Fibroblast of lung (primary cell): ENCODE data around the gene COL26A1. TPM values are rescaled to one million over a fixed set of nuclear protein-coding genes. Genes with fewer than 3 reads are reported as not detected.

Source experiments
- DNase-seq, 2 donors: peaks; one replicate each; pipeline versions ENCODE4 v3.0.0 to v3.0.0-alpha.2; 2010; ENCODE audit warnings: low read depth in 2 of 2
- H2AFZ ChIP-seq: 2 replicates; pipeline ENCODE4 v1.5.1; 2012; ENCODE audit warnings: low read length, control low read depth, inconsistent platforms
- H3K27ac ChIP-seq: 2 replicates; pipeline ENCODE4 v1.5.1; 2011; ENCODE audit warnings: low read length, control low read depth; ENCODE audit not compliant: insufficient read depth
- H3K27me3 ChIP-seq: 2 replicates; pipeline ENCODE4 v1.5.1; 2011; ENCODE audit warnings: mild to moderate bottlenecking, low read length; ENCODE audit not compliant: control insufficient read depth, insufficient read depth
- H3K36me3 ChIP-seq: 2 replicates; pipeline ENCODE4 v1.5.1; 2011; ENCODE audit warnings: low read length; ENCODE audit not compliant: control insufficient read depth, insufficient read depth
- H3K4me1 ChIP-seq: 2 replicates; pipeline ENCODE4 v1.5.1; 2011; ENCODE audit warnings: low read length; ENCODE audit not compliant: control insufficient read depth, insufficient read depth; ENCODE audit errors: extremely low read depth
- H3K4me2 ChIP-seq: 2 replicates; pipeline ENCODE4 v1.5.1; 2011; ENCODE audit warnings: low read length, control low read depth; ENCODE audit not compliant: insufficient read depth; ENCODE audit errors: extremely low read depth
- H3K4me3 ChIP-seq, 4 experiments: fragments of 200-600 bp in 1 of 4; sonication (generic) in 1 of 4; replicated peaks in 1 of 4; 2 replicates each; pipeline ENCODE4 v1.5.1; 2011 to 2016; ENCODE audit warnings: low read length in 4 of 4, low read depth in 3 of 4, mild to moderate bottlenecking in 3 of 4, control low read depth in 2 of 4, inconsistent platforms in 1 of 4, mixed read lengths in 1 of 4; ENCODE audit not compliant: insufficient read depth in 1 of 4; ENCODE audit errors: control extremely low read depth in 1 of 4
- H3K79me2 ChIP-seq: 2 replicates; pipeline ENCODE4 v1.5.1; 2012; ENCODE audit warnings: mild to moderate bottlenecking, low read length, inconsistent platforms; ENCODE audit not compliant: control insufficient read depth, insufficient read depth
- H3K9ac ChIP-seq: 2 replicates; pipeline ENCODE4 v1.5.1; 2011; ENCODE audit warnings: mild to moderate bottlenecking, low read length, control low read depth; ENCODE audit not compliant: insufficient read depth
- H3K9me3 ChIP-seq: 2 replicates; pipeline ENCODE4 v1.5.1; 2012; ENCODE audit warnings: low read depth, low read length; ENCODE audit not compliant: control insufficient read depth, insufficient read depth
- H4K20me1 ChIP-seq: 2 replicates; pipeline ENCODE4 v1.5.1; 2011; ENCODE audit warnings: low read length; ENCODE audit not compliant: control insufficient read depth, insufficient read depth; ENCODE audit errors: extremely low read depth
- EZH2 ChIP-seq: IDR thresholded peaks from 2 replicates; pipeline ENCODE4 v1.5.1; 2012; ENCODE audit warnings: low read length, control low read depth, mild to moderate bottlenecking; ENCODE audit errors: missing control alignments
- polyA plus RNA-seq, 2 donors: library from polyadenylated mRNA; depleted of rRNA in 1 of 2; stranded (reverse) in 1 of 2; unstranded in 1 of 2; fragments of >200 nt; gene quantifications; 2 replicates each; pipeline ENCODE4 v1.2.1, GENCODE V29; 2011 to 2012; ENCODE audit warnings: missing spikeins in 1 of 2
- total RNA-seq: library from RNA; depleted of rRNA; stranded (reverse); fragments of >200 nt; gene quantifications from 2 replicates; pipeline ENCODE4 v1.2.1, GENCODE V29; 2014
- TF ChIP-seq, protein P1 (sequence below), 2 donors: IDR thresholded peaks in 1 of 2; conservative IDR thresholded peaks in 1 of 2; 1 replicate in 1 of 2; 2 replicates in 1 of 2; pipeline ENCODE4 v1.5.1; 2011 to 2012; ENCODE audit warnings: low read length in 2 of 2, control low read depth in 1 of 2, inconsistent platforms in 1 of 2, low read depth in 1 of 2, mild to moderate bottlenecking in 1 of 2

Gene COL26A1
- total and polyA plus RNA-seq, 2 donors (not counting 1 experiment from before 2014, with no cell fraction given): 0.06 TPM; not detected in 1

DNA sequence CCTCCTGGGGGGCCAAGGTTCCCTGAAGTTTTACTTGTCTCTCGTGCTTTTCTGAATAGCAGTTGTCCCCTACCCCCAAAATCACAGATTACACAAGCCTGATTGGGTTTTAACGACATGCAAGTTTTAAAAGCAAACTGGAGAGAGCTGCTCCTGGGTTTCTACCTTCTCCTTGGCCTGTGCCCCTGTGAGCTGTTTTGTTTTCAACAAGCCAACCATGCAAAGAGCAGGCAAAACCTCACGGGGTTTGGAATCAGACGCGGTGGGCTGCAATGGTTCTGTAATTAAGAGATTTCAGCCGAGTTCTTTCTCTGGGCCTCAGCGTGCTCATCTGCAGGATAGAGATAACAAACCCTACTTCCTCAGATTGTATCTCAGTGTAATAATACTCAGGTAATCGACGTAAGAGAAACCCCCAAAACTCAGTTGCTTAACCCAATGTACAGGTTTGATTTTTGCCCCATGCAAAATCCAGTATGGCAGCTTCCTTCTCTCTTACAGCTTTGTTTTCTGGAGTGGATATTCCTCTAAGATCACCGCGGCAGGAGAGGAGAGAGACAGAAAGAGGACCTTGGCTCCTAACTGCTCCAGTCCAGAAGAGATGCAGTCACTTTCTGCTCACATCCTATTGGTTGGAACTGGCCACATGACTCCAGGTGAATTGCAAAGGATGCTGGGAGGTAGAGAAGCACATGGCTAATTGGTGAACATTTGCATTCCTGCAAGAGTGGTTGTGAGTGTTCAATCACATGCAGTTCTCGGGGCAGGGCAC lies 224.4 kb downstream of the COL26A1 start:
- no peak for TF ChIP-seq EZH2
- TF ChIP-seq, protein P1, sequence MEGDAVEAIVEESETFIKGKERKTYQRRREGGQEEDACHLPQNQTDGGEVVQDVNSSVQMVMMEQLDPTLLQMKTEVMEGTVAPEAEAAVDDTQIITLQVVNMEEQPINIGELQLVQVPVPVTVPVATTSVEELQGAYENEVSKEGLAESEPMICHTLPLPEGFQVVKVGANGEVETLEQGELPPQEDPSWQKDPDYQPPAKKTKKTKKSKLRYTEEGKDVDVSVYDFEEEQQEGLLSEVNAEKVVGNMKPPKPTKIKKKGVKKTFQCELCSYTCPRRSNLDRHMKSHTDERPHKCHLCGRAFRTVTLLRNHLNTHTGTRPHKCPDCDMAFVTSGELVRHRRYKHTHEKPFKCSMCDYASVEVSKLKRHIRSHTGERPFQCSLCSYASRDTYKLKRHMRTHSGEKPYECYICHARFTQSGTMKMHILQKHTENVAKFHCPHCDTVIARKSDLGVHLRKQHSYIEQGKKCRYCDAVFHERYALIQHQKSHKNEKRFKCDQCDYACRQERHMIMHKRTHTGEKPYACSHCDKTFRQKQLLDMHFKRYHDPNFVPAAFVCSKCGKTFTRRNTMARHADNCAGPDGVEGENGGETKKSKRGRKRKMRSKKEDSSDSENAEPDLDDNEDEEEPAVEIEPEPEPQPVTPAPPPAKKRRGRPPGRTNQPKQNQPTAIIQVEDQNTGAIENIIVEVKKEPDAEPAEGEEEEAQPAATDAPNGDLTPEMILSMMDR (conservative IDR thresholded peaks at IDR 0.05 in 1 of 2, IDR thresholded peaks at IDR 0.05 in 1 of 2; ENCODE audit: low read depth in 1 of 2, low read length in 2 of 2): no peak
- Histone ChIP-seq H3K9ac (no peak overlapping the region), H4K20me1 (no peaks in the 10 kb centered on the region), H3K36me3 (no peaks in the 10 kb centered on the region), H2AFZ (no peak overlapping the region), H3K4me3 (no peak overlapping the region), H3K79me2 (no peaks in the 10 kb centered on the region), H3K4me1 (no peaks in the 10 kb centered on the region), H3K27ac (no peak overlapping the region), H3K27me3 (no peaks in the 10 kb centered on the region), H3K4me2 (no peak overlapping the region), H3K9me3 (no peaks in the 10 kb centered on the region)
- no peak for DNase-seq

DNA sequence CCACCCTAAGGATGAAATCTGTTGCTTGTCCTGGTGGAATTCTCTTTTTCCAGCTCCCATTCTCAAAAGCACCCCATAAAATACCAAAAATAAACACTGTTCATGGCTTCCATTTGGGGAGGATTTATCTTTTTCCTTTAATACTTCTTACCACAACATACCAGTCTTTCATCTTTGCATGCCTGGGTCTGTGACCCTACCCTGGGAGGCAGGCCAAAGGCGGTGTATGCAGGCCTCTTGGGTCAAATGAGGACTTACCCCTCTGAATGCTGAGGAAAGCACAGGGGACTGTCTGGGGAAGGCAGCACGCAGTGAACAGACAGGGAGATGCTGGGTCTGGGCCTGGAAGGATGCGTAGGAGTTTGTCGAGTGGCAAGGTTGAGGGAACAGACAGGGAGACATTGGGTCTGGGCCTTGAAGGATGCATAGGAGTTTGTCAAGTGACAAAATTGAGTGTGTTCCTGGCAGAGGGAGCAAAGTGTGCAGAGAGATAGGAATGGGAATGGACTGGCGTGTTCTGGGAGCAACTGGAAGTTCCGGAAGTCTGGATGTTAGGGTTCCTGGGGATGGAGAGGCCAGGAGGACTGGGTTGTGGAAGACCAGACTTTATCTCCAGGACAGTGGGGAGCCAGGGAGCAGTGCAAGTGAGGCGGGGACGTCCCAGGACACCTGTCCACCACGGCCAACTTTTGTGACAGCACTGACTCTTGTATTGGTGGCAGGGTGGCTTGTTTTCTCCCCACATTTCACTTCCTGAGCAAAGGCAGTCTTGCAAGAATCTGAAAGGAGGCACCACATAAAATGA lies 225.7 kb downstream of the COL26A1 start:
- Histone ChIP-seq H3K27me3 (no peaks in the 10 kb centered on the region), H3K9me3 (no peaks in the 10 kb centered on the region), H3K79me2 (no peaks in the 10 kb centered on the region), H3K4me3 (no peak overlapping the region), H3K9ac (no peak overlapping the region), H3K27ac (no peak overlapping the region), H4K20me1 (no peaks in the 10 kb centered on the region), H3K4me2 (no peak overlapping the region), H3K36me3 (no peaks in the 10 kb centered on the region), H2AFZ (no peak overlapping the region), H3K4me1 (no peaks in the 10 kb centered on the region)
- DNase-seq: no peak
- TF ChIP-seq, protein P1 (conservative IDR thresholded peaks at IDR 0.05 in 1 of 2, IDR thresholded peaks at IDR 0.05 in 1 of 2; ENCODE audit: low read depth in 1 of 2, low read length in 2 of 2): no peak
- no peak for TF ChIP-seq EZH2

DNA sequence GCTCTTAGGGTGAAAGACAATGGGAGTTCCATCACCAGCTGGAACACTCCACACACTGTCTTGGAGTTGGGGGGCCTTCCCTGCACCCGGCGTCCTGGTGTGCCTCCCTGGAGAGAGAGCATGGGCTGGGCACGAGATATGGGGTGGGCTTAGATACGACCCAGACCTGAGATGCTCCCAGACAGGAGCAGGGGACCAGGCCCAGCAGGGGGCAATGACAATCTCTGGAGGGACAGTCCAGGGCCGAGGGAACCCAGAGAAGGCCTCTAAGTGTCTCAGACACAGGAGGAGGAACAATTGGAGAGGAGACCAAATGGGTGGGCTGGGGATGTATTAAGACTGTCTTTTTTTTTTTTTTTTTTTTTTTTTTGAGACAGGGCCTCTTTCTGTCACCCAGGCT lies 226.4 kb downstream of the COL26A1 start:
- DNase-seq: no peak
- no peaks in the 10 kb centered on the region for H3K36me3 ChIP-seq
- no peaks in the 10 kb centered on the region for H3K79me2 ChIP-seq
- H3K4me2 ChIP-seq: no peak overlapping the region
- H3K9me3 ChIP-seq: no peaks in the 10 kb centered on the region
- no peak overlapping the region for H2AFZ ChIP-seq
- no peak overlapping the region for H3K27ac ChIP-seq
- H3K9ac ChIP-seq: no peak overlapping the region
- H3K4me3 ChIP-seq: no peak overlapping the region
- H3K27me3 ChIP-seq: peaks cover 3% of the 10 kb centered on the region
- no peaks in the 10 kb centered on the region for H4K20me1 ChIP-seq
- TF ChIP-seq, protein P1 (conservative IDR thresholded peaks at IDR 0.05 in 1 of 2, IDR thresholded peaks at IDR 0.05 in 1 of 2; ENCODE audit: low read depth in 1 of 2, low read length in 2 of 2): no peak
- no peak for TF ChIP-seq EZH2
- no peaks in the 10 kb centered on the region for H3K4me1 ChIP-seq
